ENCODE results near the gene GLRB. TPM values are rescaled to one million over a fixed set of nuclear protein-coding genes. Genes with fewer than 3 reads are reported as not detected.

GLRB gene
- total RNA-seq, 1 experiment from 2014 or later = 0.70 TPM

- Mint-ChIP-seq H3K9me3 (no peaks in the 10 kb centered on the region), H3K27me3 (ENCODE audit: low read depth) (no peaks in the 10 kb centered on the region), H3K27ac (no peak overlapping the region), H3K4me3 (no peak overlapping the region), H3K4me1 (peaks cover 8 to 9% of the 10 kb centered on the region in 2 experiments), H3K36me3 (ENCODE audit: insufficient read depth in 1 of 3, low read depth in 3 of 3) (no peaks in the 10 kb centered on the region)
- H3T11ph ChIP-seq (ENCODE audit: low read length) = no peak overlapping the region
- peak; percentile 50; the same call in 2 of the 3 replicates for TF ChIP-seq CTCF (conservative IDR thresholded peaks at IDR 0.05)
- no peak overlapping the region for H4K91ac ChIP-seq (ENCODE audit: insufficient read length, low read depth, low read length)
- no peak overlapping the region for H4K8ac ChIP-seq (replicated peaks; ENCODE audit: insufficient read length, low read depth, low read length)
- no peak overlapping the region for H2BK120ac ChIP-seq (ENCODE audit: low read depth, low read length, poor library complexity, severe bottlenecking)
- no peak overlapping the region for H3K14ac ChIP-seq (ENCODE audit: insufficient read depth, low read length)
- H3K9ac ChIP-seq (ENCODE audit: extremely low read depth, insufficient read length, low read length) = no peak overlapping the region
- no peak overlapping the region for H2BK15ac ChIP-seq (ENCODE audit: low read depth, low read length)
- DNase-seq = peak; percentile 52
- H3K9me3 ChIP-seq (ENCODE audit: control insufficient read depth, low read depth, low read length) = no peaks in the 10 kb centered on the region
- H3K4ac ChIP-seq (ENCODE audit: low read depth, low read length) = no peak overlapping the region
- H4K20me1 ChIP-seq (ENCODE audit: control insufficient read depth, insufficient read depth, insufficient read length) = no peaks in the 10 kb centered on the region
- no peaks in the 10 kb centered on the region for H3K23me2 ChIP-seq (ENCODE audit: insufficient read length, low read depth, low read length, poor library complexity, severe bottlenecking)
- no peak overlapping the region for H2BK20ac ChIP-seq (ENCODE audit: low read depth, low read length, poor library complexity, severe bottlenecking)
- no peak overlapping the region for H3K4me2 ChIP-seq (ENCODE audit: insufficient read depth, insufficient read length, low read length)
- WGBS (ENCODE audit: extremely low coverage, insufficient read length, low lambda C conversion rate) = no CpG with 5 or more reads among the region's 2 CpGs
- H2BK5ac ChIP-seq (ENCODE audit: insufficient read length, low read length) = no peak overlapping the region
- no peak overlapping the region for H4K5ac ChIP-seq (ENCODE audit: insufficient read length, low read depth, low read length)
- H2BK12ac ChIP-seq (ENCODE audit: insufficient read length, low read depth, low read length) = no peak overlapping the region
- no peaks in the 10 kb centered on the region for H3K4me1 ChIP-seq (ENCODE audit: insufficient read depth, low read length)
- no peak overlapping the region for H3K18ac ChIP-seq (ENCODE audit: insufficient read length, low read depth, low read length)
- H3K27me3 ChIP-seq (ENCODE audit: insufficient read depth, low read length) = no peaks in the 10 kb centered on the region
- H3K23ac ChIP-seq (ENCODE audit: insufficient read length, low read depth, low read length) = no peak overlapping the region
- no peak overlapping the region for H3K27ac ChIP-seq (ENCODE audit: insufficient read length, low read depth, low read length)
- H2AFZ ChIP-seq (ENCODE audit: low read length) = no peak overlapping the region
- H3K79me1 ChIP-seq (ENCODE audit: insufficient read depth, low read depth, low read length, poor library complexity, severe bottlenecking) = no peaks in the 10 kb centered on the region
- H2AK5ac ChIP-seq (ENCODE audit: insufficient read length, low read length) = no peak overlapping the region
- no peak overlapping the region for H3K56ac ChIP-seq (ENCODE audit: insufficient read length, low read depth, low read length)
- H3K79me2 ChIP-seq (ENCODE audit: insufficient read depth, low read length) = no peaks in the 10 kb centered on the region
These were observed 32.8 kb upstream of the GLRB start for GRCh38 chr4:157043131-157043530.

Measured in H9 (cell line).